GM18526 (cell line): Measurements from ENCODE around the gene MAF.

Experiments used
- POLR2A ChIP-seq: IDR thresholded peaks from 3 replicates; pipeline ENCODE4 v1.6.1; 2011; ENCODE audit not compliant: insufficient read length; ENCODE audit errors: extremely low read depth

MAF gene

GRCh38 chr16:79550373-79550772 is 50.2 kb downstream of the MAF start:
- TF ChIP-seq POLR2A = no peak

GRCh38 chr16:79547085-79547484 is 53.5 kb downstream of the MAF start:
- TF ChIP-seq POLR2A = no peak
